Testis (tissue), 3 donors: ENCODE data around the gene MTR. TPM values are rescaled to one million over a fixed set of nuclear protein-coding genes. Genes with fewer than 3 reads are reported as not detected.

ENCODE experiments used
- DNase-seq: peaks from one replicate; pipeline ENCODE4 v3.0.0-alpha.2; 2019
- H3K27ac ChIP-seq, 2 donors: fragments of 200-600 bp; sonication (generic); one replicate each; pipeline ENCODE4 v1.5.1; 2019
- H3K27me3 ChIP-seq: fragments of 200-600 bp; sonication (generic); one replicate; pipeline ENCODE4 v1.5.1; 2019
- H3K36me3 ChIP-seq: fragments of 200-600 bp; sonication (generic); one replicate; pipeline ENCODE4 v1.5.1; 2017; ENCODE audit warnings: low read depth; ENCODE audit errors: missing control alignments
- H3K4me1 ChIP-seq: fragments of 200-600 bp; sonication (generic); one replicate; pipeline ENCODE4 v1.5.1; 2019
- H3K4me3 ChIP-seq, 2 donors: fragments of 200-600 bp; sonication (generic); one replicate each; pipeline ENCODE4 v1.5.1; 2017 to 2019
- H3K9me3 ChIP-seq: fragments of 200-600 bp; sonication (generic); one replicate; pipeline ENCODE4 v1.5.1; 2017
- POLR2A ChIP-seq: fragments of 450-650 bp; IDR thresholded peaks from one replicate; pipeline ENCODE4 v1.6.1; 2017; ENCODE audit warnings: antibody characterized with exemption, mild to moderate bottlenecking, moderate library complexity
- WGBS, 2 donors: methylation state at CpG; one replicate each; pipeline ENCODE4 v1.1.5; 2018; 5-methylcytosine and 5-hydroxymethylcytosine counted together
- intact Hi-C: fragments of 100-400 bp; cut with DNase I; formaldehyde crosslinking; loops from one replicate; pipeline ENCODE4 v1.15.1; 2023; ENCODE audit warnings: low total_unique reads
- polyA plus RNA-seq: library from polyadenylated mRNA; stranded (reverse); fragments of 350-450 nt; fragmentation: Illumina TruSeq; extraction: RNeasy Lipid Tissue Mini Kit (QIAGEN cat#74804); gene quantifications from one replicate; pipeline ENCODE4 v1.2.3, GENCODE V29; 2014; ENCODE audit warnings: low read depth, low replicate concordance; ENCODE audit not compliant: insufficient read depth
- total RNA-seq, 2 donors: library from RNA; depleted of rRNA; stranded (reverse); fragments of >200 nt; gene quantifications; one replicate each; pipeline ENCODE4 v1.2.3, GENCODE V29; 2016
- TF ChIP-seq, protein P1 (sequence below), 3 experiments: fragments of 450-650 bp in 2 of 3; fragments of 200-600 bp in 1 of 3; sonication (generic) in 1 of 3; IDR thresholded peaks; one replicate each; pipeline ENCODE4 v1.5.1; 2016 to 2019; ENCODE audit warnings: antibody characterized with exemption in 3 of 3, mild to moderate bottlenecking in 2 of 3, moderate library complexity in 1 of 3

Gene MTR
- total and polyA plus RNA-seq, 3 donors from 2014 or later: 23.4 to 65.4 (median 54.0) TPM

DNA sequence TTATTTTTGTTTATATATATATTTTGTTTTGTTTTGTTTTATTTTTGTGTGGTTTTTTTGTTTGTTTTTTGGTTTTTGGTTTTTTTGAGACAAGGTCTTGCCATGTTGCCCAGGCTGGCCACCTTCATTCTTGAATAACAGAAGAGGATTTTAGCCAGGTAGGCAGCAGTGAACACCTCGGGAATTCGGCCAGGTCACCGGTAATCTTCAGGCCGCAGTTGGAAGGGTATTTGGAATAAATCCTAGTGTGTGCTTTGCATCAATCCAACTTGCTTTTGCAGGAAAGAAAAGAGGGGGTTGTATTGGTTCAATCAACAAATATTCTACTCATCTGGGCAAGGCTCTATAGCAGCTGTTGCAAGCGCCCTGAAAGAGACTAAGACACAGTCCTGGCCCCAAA is 155.3 kb downstream of the MTR start:
- Histone ChIP-seq H3K9me3 (no peaks in the 10 kb centered on the region), H3K36me3 (no peaks in the 10 kb centered on the region), H3K27me3 (no peaks in the 10 kb centered on the region), H3K27ac (no peak overlapping the region), H3K4me1 (no peaks in the 10 kb centered on the region), H3K4me3 (no peak overlapping the region)
- DNase-seq: no peak
- intact Hi-C loops: no loop called here
- TF ChIP-seq, protein P1, sequence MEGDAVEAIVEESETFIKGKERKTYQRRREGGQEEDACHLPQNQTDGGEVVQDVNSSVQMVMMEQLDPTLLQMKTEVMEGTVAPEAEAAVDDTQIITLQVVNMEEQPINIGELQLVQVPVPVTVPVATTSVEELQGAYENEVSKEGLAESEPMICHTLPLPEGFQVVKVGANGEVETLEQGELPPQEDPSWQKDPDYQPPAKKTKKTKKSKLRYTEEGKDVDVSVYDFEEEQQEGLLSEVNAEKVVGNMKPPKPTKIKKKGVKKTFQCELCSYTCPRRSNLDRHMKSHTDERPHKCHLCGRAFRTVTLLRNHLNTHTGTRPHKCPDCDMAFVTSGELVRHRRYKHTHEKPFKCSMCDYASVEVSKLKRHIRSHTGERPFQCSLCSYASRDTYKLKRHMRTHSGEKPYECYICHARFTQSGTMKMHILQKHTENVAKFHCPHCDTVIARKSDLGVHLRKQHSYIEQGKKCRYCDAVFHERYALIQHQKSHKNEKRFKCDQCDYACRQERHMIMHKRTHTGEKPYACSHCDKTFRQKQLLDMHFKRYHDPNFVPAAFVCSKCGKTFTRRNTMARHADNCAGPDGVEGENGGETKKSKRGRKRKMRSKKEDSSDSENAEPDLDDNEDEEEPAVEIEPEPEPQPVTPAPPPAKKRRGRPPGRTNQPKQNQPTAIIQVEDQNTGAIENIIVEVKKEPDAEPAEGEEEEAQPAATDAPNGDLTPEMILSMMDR (IDR thresholded peaks at IDR 0.05): no peak
- no peak for TF ChIP-seq POLR2A
- WGBS, 2 donors: 78 to 95% methylated on average over 5 of the region's 5 CpGs

DNA sequence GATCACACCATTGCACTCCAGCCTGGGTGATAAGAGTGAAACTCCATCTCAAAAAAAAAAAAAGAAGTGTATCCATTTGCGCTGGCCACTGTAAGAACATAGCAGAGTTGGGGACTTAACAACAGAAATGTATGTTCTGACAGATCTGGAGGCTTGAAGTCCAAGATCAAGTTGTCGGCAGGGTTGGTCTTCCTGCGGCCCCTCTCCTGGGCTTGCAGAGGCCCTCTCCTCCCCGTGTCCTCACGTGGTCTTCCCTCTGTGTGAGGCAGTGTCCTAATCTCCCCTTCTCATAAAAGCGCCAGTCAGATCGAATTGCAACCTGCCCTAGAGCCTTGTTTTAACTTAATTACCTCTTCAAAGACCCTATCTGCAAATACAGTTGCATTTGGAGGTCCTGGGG is 156.6 kb downstream of the MTR start:
- intact Hi-C loops: no loop called here
- no peak overlapping the region for H3K4me3 ChIP-seq
- no peak for TF ChIP-seq POLR2A
- TF ChIP-seq, protein P1 (IDR thresholded peaks at IDR 0.05): no peak
- no peak overlapping the region for H3K27ac ChIP-seq
- no peaks in the 10 kb centered on the region for H3K27me3 ChIP-seq
- DNase-seq: no peak
- H3K9me3 ChIP-seq: no peaks in the 10 kb centered on the region
- H3K4me1 ChIP-seq: no peaks in the 10 kb centered on the region
- 46 to 52% methylated on average over 7 of the region's 7 CpGs for WGBS, 2 donors
- no peaks in the 10 kb centered on the region for H3K36me3 ChIP-seq

DNA sequence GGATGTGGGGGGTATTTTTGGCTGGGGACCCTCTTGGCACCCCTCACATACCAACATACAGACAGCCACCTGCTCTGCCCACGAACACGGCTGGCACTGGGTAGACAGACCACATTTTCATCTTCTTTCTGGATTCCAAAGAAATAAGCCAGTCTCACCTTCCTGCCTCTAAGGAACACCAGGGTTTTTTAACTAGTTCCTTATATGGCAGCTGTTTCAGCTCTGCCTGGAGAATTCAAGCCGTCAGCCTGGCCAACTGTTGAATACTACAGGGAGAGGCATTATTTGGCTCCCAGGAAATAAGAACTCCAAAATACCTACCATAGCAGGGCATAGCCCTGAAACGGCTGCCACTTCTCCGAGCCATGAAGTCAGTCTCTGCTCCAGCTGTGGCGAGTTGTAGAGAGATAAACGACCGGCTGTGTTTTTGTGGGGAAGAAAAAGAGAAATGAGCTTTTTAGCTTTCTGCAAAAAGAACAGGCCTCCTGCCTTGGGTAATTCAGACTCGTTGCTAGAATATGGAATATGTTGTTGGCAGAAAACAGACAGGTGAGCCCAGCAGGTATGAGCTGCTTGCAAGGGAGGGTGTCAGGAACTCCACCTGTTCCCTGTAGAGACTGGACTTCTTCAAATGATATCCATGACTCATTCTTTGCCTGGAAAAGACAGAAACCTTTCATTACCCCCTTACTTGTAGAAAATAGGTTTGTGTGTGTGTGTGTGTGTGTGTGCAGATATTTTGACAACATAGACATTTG is 157.3 kb downstream of the MTR start:
- no peak overlapping the region for H3K27ac ChIP-seq
- intact Hi-C loops: no loop called here
- no peaks in the 10 kb centered on the region for H3K4me1 ChIP-seq
- no peak for TF ChIP-seq POLR2A
- TF ChIP-seq, protein P1 (IDR thresholded peaks at IDR 0.05): no peak
- no peak for DNase-seq
- H3K9me3 ChIP-seq: no peaks in the 10 kb centered on the region
- WGBS, 2 donors: 47 to 50% methylated on average over 9 of the region's 9 CpGs
- no peaks in the 10 kb centered on the region for H3K27me3 ChIP-seq
- H3K36me3 ChIP-seq: no peaks in the 10 kb centered on the region
- no peak overlapping the region for H3K4me3 ChIP-seq

DNA sequence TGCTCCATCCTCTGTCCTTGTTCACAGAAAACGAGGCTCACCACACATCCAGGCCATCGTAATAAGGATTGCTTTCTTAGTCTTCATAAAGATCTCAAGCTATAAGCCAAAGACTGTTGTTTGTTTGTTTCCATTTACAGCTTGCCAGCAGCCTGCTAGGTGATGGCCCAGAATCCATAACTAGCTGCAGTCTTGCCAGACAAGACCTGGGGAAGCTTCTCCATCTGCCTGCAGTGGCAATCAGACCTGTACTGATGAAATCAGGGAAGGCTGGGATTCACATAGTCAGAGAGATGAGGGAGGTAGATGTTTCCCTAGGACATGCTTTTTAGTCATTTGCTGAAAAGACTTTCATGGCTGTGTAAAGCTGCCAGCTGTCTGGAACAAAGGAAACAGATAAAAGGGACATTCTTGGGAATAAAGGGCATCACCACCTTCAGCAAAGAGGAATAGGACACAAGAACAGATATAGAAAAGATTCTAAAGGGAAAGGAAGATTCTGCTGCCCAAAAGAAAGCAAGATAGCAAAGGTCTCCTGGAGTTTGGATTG is 158.1 kb downstream of the MTR start:
- DNase-seq: no peak
- H3K36me3 ChIP-seq: no peaks in the 10 kb centered on the region
- 66 to 88% methylated on average over 2 of the region's 2 CpGs for WGBS, 2 donors
- intact Hi-C loops: no loop called here
- H3K4me3 ChIP-seq: no peak overlapping the region
- H3K27ac ChIP-seq: no peak overlapping the region
- TF ChIP-seq, protein P1 (IDR thresholded peaks at IDR 0.05): no peak
- TF ChIP-seq POLR2A: no peak
- H3K27me3 ChIP-seq: no peaks in the 10 kb centered on the region
- H3K4me1 ChIP-seq: no peaks in the 10 kb centered on the region
- H3K9me3 ChIP-seq: no peaks in the 10 kb centered on the region

Other genes starting within 250 kb of the MTR start
- 10 to 100 TPM; 51.7 to 57.7 TPM for gene HEATR1, start 190.8 kb upstream of the MTR start, total RNA-seq
- gene HEATR1, start 190.8 kb upstream of the MTR start, polyA plus RNA-seq: 27.9 TPM
- 10 to 100 TPM; 39.8 to 54.9 TPM for gene ACTN2, start 108.8 kb upstream of the MTR start, total RNA-seq
- gene ACTN2, start 108.8 kb upstream of the MTR start, polyA plus RNA-seq: 27.0 TPM
- gene MT1HL1, start 209.1 kb downstream of the MTR start, total RNA-seq: not detected
- not detected for gene MT1HL1, start 209.1 kb downstream of the MTR start, polyA plus RNA-seq
- 1 to 10 TPM; 9.1 to 9.5 TPM for gene RYR2, start 246.9 kb downstream of the MTR start, total RNA-seq
- 5.4 TPM for gene RYR2, start 246.9 kb downstream of the MTR start, polyA plus RNA-seq